Measurements from ENCODE around the gene CHST8.

DNA sequence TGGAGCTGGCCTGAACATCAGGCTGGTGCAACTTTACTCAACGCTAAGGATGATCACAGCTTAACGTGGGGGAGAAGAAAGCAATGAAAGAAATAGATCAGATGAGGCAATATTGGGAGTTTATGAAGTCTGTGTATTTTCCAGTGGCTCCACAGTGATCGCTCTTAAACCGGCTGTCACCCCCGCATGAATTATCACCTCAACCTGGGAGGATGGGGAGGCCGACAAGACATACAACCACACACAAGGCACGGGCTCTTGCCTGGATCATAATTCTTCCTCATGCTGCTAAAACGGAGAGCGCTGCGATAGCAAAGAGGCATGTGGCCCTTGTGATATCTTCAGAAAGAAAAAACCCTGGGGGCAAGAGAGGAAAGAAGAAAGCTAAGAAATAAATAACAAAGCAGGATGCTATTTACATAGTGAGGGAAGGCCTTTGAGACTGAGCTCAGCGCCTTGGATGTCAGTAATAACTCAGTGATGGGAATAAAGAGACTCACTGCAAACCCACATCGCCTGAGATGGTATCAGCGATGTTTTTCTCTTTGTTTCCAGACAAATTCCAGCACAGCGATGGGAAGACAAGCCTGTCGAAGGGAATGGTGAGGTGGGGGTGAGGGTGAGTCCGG, 19.1 kb upstream of the CHST8 start:
- TF ChIP-seq POLR2AphosphoS5 (IDR thresholded peaks at IDR 0.05; ENCODE audit: low read depth): no peak
- TF ChIP-seq EZH2phosphoT487 (IDR thresholded peaks at IDR 0.05; ENCODE audit: unreplicated experiment): no peak
- TF ChIP-seq, protein P1, sequence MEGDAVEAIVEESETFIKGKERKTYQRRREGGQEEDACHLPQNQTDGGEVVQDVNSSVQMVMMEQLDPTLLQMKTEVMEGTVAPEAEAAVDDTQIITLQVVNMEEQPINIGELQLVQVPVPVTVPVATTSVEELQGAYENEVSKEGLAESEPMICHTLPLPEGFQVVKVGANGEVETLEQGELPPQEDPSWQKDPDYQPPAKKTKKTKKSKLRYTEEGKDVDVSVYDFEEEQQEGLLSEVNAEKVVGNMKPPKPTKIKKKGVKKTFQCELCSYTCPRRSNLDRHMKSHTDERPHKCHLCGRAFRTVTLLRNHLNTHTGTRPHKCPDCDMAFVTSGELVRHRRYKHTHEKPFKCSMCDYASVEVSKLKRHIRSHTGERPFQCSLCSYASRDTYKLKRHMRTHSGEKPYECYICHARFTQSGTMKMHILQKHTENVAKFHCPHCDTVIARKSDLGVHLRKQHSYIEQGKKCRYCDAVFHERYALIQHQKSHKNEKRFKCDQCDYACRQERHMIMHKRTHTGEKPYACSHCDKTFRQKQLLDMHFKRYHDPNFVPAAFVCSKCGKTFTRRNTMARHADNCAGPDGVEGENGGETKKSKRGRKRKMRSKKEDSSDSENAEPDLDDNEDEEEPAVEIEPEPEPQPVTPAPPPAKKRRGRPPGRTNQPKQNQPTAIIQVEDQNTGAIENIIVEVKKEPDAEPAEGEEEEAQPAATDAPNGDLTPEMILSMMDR (conservative IDR thresholded peaks at IDR 0.05; ENCODE audit: low read depth in 2 of 2): no peak
- no peak for TF ChIP-seq EZH2 (IDR thresholded peaks at IDR 0.05; ENCODE audit: low read depth, unreplicated experiment)
- TF ChIP-seq ZNF331 (CRISPR knock-in tag; IDR thresholded peaks at IDR 0.05; ENCODE audit: low read depth): no peak
- TF ChIP-seq CREB1 (CRISPR knock-in tag; IDR thresholded peaks at IDR 0.05; ENCODE audit: low read depth): no peak
- TF ChIP-seq, protein P2, sequence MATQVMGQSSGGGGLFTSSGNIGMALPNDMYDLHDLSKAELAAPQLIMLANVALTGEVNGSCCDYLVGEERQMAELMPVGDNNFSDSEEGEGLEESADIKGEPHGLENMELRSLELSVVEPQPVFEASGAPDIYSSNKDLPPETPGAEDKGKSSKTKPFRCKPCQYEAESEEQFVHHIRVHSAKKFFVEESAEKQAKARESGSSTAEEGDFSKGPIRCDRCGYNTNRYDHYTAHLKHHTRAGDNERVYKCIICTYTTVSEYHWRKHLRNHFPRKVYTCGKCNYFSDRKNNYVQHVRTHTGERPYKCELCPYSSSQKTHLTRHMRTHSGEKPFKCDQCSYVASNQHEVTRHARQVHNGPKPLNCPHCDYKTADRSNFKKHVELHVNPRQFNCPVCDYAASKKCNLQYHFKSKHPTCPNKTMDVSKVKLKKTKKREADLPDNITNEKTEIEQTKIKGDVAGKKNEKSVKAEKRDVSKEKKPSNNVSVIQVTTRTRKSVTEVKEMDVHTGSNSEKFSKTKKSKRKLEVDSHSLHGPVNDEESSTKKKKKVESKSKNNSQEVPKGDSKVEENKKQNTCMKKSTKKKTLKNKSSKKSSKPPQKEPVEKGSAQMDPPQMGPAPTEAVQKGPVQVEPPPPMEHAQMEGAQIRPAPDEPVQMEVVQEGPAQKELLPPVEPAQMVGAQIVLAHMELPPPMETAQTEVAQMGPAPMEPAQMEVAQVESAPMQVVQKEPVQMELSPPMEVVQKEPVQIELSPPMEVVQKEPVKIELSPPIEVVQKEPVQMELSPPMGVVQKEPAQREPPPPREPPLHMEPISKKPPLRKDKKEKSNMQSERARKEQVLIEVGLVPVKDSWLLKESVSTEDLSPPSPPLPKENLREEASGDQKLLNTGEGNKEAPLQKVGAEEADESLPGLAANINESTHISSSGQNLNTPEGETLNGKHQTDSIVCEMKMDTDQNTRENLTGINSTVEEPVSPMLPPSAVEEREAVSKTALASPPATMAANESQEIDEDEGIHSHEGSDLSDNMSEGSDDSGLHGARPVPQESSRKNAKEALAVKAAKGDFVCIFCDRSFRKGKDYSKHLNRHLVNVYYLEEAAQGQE (IDR thresholded peaks at IDR 0.05; ENCODE audit: unreplicated experiment): no peak
- no peak for TF ChIP-seq JUNB (IDR thresholded peaks at IDR 0.05; ENCODE audit: unreplicated experiment)
- TF ChIP-seq, protein P3, sequence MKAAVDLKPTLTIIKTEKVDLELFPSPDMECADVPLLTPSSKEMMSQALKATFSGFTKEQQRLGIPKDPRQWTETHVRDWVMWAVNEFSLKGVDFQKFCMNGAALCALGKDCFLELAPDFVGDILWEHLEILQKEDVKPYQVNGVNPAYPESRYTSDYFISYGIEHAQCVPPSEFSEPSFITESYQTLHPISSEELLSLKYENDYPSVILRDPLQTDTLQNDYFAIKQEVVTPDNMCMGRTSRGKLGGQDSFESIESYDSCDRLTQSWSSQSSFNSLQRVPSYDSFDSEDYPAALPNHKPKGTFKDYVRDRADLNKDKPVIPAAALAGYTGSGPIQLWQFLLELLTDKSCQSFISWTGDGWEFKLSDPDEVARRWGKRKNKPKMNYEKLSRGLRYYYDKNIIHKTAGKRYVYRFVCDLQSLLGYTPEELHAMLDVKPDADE (IDR thresholded peaks at IDR 0.05): no peak
- no peak for TF ChIP-seq STAT1 (IDR thresholded peaks at IDR 0.05; ENCODE audit: unreplicated experiment)
- no peak for TF ChIP-seq ZNF114 (CRISPR knock-in tag; IDR thresholded peaks at IDR 0.05)
- no peak for TF ChIP-seq NANOG (IDR thresholded peaks at IDR 0.05; ENCODE audit: borderline replicate concordance)

Data from GM23338 (cell line).